Activated B cell treated with CpG ODN at 0.5 μM for 24 hours (primary cell): ENCODE data around the gene CUX1. TPM values are rescaled to one million over a fixed set of nuclear protein-coding genes. Genes with fewer than 3 reads are reported as not detected.
A peak's percentile ranks its signal among the peaks of the same experiment; 100 is the strongest.

Experiments used
- ATAC-seq: fragments of 200-7000 bp; cut with Tn5 transposase; one replicate; pipeline ENCODE4 v1.10.0; 2021; ENCODE audit warnings: low read depth, mild to moderate bottlenecking, moderate library complexity
- CTCF ChIA-PET: fragments of 350-600 bp; sonication (Branson Sonifier 250); formaldehyde crosslinking; loops from one replicate; lab custom pipeline; 2021; ENCODE audit warnings: antibody characterized with exemption; lab: Charles Lee
- POLR2A ChIA-PET: fragments of 350-600 bp; sonication (Branson Sonifier 250); formaldehyde crosslinking; loops from one replicate; lab custom pipeline; 2021; ENCODE audit warnings: antibody characterized with exemption; lab: Charles Lee
- DNase-seq: peaks from one replicate; pipeline ENCODE4 v3.0.0; 2022
- H3K27ac Mint-ChIP-seq: one replicate; pipeline ENCODE4 v1.8.0; 2020; ENCODE audit warnings: mixed read lengths
- H3K27me3 Mint-ChIP-seq: one replicate; pipeline ENCODE4 v1.8.0; 2021; ENCODE audit warnings: mixed read lengths
- H3K36me3 Mint-ChIP-seq: one replicate; pipeline ENCODE4 v1.8.0; 2021; ENCODE audit warnings: low read depth, mixed read lengths
- H3K4me1 Mint-ChIP-seq: one replicate; pipeline ENCODE4 v1.8.0; 2021; ENCODE audit warnings: mixed read lengths
- H3K4me3 Mint-ChIP-seq: one replicate; pipeline ENCODE4 v1.8.0; 2020; ENCODE audit warnings: mild to moderate bottlenecking, mixed read lengths
- H3K9me3 Mint-ChIP-seq: one replicate; pipeline ENCODE4 v1.8.0; 2020; ENCODE audit warnings: mixed read lengths
- intact Hi-C: fragments of 100-400 bp; cut with micrococcal nuclease; formaldehyde crosslinking; loops from one replicate; pipeline ENCODE4 v1.15.1; 2024
- total RNA-seq: library from RNA; stranded (reverse); gene quantifications from 2 replicates; pipeline ENCODE4 v1.2.3, GENCODE V29; 2022
- TF ChIP-seq, protein P1 (sequence below): fragments of 200-600 bp; IDR thresholded peaks from one replicate; pipeline ENCODE4 v1.8.0; 2022; ENCODE audit warnings: antibody characterized with exemption, mild to moderate bottlenecking

CUX1 gene
- total RNA-seq, 1 donor from 2014 or later, result 61.7 TPM

GRCh38 chr7:101812595-101812994, 4.8 kb upstream of the CUX1 start:
- no peaks in the 10 kb centered on the region for H3K9me3 Mint-ChIP-seq
- peaks cover 6% of the 10 kb centered on the region for H3K4me1 Mint-ChIP-seq
- H3K27ac Mint-ChIP-seq, result no peak overlapping the region
- H3K27me3 Mint-ChIP-seq, result no peaks in the 10 kb centered on the region
- peak overlapping the region; percentile 7 for H3K4me3 Mint-ChIP-seq
- ChIA-PET POLR2A (interaction anchor here (0.7 kb wide), 1 partner anchor 319 kb away, joined by 6 read pairs; no protein-coding TSS in a partner anchor), CTCF (interaction anchor here (2.2 kb wide), 1 partner anchor 123 kb away, joined by 10 read pairs; no protein-coding TSS in a partner anchor)
- DNase-seq (no peak), ATAC-seq (no peak)
- peaks cover 4% of the 10 kb centered on the region for H3K36me3 Mint-ChIP-seq
- intact Hi-C loops, result loop anchor here (10.0 kb wide), 1 partner anchor 312 kb away; no protein-coding TSS in a partner anchor
- TF ChIP-seq, protein P1, sequence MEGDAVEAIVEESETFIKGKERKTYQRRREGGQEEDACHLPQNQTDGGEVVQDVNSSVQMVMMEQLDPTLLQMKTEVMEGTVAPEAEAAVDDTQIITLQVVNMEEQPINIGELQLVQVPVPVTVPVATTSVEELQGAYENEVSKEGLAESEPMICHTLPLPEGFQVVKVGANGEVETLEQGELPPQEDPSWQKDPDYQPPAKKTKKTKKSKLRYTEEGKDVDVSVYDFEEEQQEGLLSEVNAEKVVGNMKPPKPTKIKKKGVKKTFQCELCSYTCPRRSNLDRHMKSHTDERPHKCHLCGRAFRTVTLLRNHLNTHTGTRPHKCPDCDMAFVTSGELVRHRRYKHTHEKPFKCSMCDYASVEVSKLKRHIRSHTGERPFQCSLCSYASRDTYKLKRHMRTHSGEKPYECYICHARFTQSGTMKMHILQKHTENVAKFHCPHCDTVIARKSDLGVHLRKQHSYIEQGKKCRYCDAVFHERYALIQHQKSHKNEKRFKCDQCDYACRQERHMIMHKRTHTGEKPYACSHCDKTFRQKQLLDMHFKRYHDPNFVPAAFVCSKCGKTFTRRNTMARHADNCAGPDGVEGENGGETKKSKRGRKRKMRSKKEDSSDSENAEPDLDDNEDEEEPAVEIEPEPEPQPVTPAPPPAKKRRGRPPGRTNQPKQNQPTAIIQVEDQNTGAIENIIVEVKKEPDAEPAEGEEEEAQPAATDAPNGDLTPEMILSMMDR, result no peak

DNA sequence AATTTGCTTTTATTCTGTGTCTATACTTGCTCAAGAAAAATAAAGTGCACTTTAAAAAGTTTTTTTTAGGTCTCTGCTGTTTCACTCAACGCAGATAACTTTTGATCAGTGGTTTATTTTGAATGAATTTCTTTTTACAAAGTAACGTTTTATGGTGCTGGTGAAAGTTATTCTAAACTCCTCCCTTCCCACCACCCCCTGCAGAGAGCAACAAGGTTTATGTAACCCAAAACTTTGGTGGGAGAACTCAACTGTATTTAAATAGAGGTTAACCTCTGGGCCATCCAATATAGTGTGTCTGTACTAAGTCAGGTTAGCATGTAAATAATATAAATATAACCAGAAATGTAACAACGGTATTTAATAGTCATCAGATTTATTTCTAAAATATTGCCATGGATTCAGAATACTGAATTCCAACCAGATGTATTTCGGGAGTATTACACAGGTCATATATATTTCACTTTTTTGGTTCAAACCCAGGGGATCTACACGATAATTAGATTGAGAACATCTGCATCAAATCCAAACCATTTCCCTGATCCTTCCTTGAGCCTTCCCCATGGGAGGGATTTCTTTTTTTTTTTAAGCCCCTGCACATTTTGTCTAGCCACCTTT, 3.9 kb upstream of the CUX1 start:
- intact Hi-C loops, result loop anchor here (1.0 to 10.0 kb wide), 3 partner anchors 125 to 423 kb away; no protein-coding TSS in a partner anchor
- ChIA-PET POLR2A (interaction anchor here (1.0 to 1.2 kb wide), 3 partner anchors 43 to 178 kb away, joined by 3 to 8 read pairs (median 5); no protein-coding TSS in a partner anchor), CTCF (interaction anchor here (1.0 to 1.6 kb wide), 6 partner anchors 10 to 270 kb away, joined by 3 to 19 read pairs (median 4); no protein-coding TSS in a partner anchor)
- DNase-seq (no peak), ATAC-seq (no peak)
- H3K36me3 Mint-ChIP-seq, result peaks cover 4% of the 10 kb centered on the region
- no peaks in the 10 kb centered on the region for H3K27me3 Mint-ChIP-seq
- no peaks in the 10 kb centered on the region for H3K9me3 Mint-ChIP-seq
- no peak overlapping the region for H3K27ac Mint-ChIP-seq
- TF ChIP-seq, protein P1, result no peak
- H3K4me1 Mint-ChIP-seq, result peaks cover 15% of the 10 kb centered on the region
- peak overlapping the region; percentile 69 for H3K4me3 Mint-ChIP-seq

DNA sequence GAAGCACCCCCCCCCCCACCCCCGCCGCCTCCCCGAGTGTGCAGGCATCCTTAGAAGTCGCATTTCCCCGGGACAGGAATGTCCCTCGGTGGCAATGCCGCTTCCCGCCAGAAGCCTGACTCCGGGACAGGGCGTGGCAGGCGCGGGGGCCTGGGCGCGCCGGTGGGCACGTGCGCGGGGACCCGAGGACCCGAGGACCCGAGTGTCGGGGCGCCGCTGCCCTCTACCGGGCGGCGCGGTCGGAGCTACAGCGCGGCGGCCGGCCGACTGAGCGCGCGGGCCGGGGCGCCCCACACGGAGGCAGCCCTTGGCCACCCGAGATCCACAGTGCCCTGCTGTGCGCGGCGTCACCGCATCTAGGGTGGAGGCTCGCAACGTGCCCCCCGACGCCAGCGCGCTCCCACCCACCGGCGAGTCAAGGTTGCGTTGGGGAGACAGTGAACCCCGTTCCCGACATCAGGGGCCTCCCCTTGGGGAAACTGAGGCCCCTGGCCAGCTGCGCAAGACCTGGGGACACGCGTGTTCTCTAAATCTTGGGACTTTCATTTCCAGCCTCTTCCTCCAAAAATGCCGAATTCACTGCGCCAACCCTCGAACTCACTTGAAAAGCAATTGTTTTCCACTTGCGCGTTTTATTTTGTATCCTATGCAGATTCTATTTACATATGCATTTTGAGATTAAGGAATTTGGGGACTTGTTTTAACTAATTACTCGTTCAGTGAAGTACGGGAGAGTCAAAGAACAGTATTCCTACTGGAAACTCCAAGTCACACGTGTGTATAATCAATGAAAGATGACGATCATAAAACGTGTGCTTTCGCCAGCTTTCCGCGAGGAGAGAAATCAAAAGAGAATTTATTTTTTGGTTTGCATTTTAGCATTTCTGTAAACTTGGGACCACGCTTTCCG, 3.1 kb upstream of the CUX1 start:
- H3K4me3 Mint-ChIP-seq, result peak overlapping the region; percentile 84
- H3K9me3 Mint-ChIP-seq, result no peaks in the 10 kb centered on the region
- TF ChIP-seq, protein P1, result no peak
- ChIA-PET CTCF (interaction anchor here (0.6 to 1.6 kb wide), 8 partner anchors 9 to 271 kb away, joined by 3 to 19 read pairs (median 4); no protein-coding TSS in a partner anchor), POLR2A (interaction anchor here (0.7 to 1.2 kb wide), 4 partner anchors 12 to 177 kb away, joined by 3 to 8 read pairs (median 4); no protein-coding TSS in a partner anchor)
- DNase-seq (peak; percentile 70), ATAC-seq (peak; percentile 49)
- H3K27me3 Mint-ChIP-seq, result no peaks in the 10 kb centered on the region
- H3K4me1 Mint-ChIP-seq, result peaks cover 17% of the 10 kb centered on the region
- H3K27ac Mint-ChIP-seq, result peak overlapping the region; percentile 54
- H3K36me3 Mint-ChIP-seq, result peaks cover 4% of the 10 kb centered on the region
- intact Hi-C loops, result loop anchor here (1.0 to 10.0 kb wide), 3 partner anchors 126 to 422 kb away; no protein-coding TSS in a partner anchor

GRCh38 chr7:101814991-101815825, 2.2 kb upstream of the CUX1 start:
- TF ChIP-seq, protein P1, result no peak
- ChIA-PET POLR2A (interaction anchor here (0.7 to 3.0 kb wide), 4 partner anchors 11 to 72 kb away, joined by 3 to 18 read pairs (median 6); no protein-coding TSS in a partner anchor), CTCF (interaction anchor here (1.2 to 1.6 kb wide), 5 partner anchors 8 to 126 kb away, joined by 4 to 19 read pairs (median 4); no protein-coding TSS in a partner anchor)
- H3K4me3 Mint-ChIP-seq, result peak overlapping the region; percentile 84
- peaks cover 4% of the 10 kb centered on the region for H3K36me3 Mint-ChIP-seq
- ATAC-seq (peak; percentile 59), DNase-seq (peak; percentile 75)
- intact Hi-C loops, result loop anchor here (1.0 to 10.0 kb wide), 7 partner anchors 42 to 422 kb away; no protein-coding TSS in a partner anchor
- H3K27ac Mint-ChIP-seq, result peak overlapping the region; percentile 54
- no peaks in the 10 kb centered on the region for H3K27me3 Mint-ChIP-seq
- H3K4me1 Mint-ChIP-seq, result peaks cover 25% of the 10 kb centered on the region
- H3K9me3 Mint-ChIP-seq, result no peaks in the 10 kb centered on the region
